ENCODE data around the gene FNIP2.
"Not testable (repeated sequence)": the region's sequence is repeated elsewhere in the genome, so short reads cannot be mapped to it uniquely, and the experiment has no call there.

Gene FNIP2

DNA sequence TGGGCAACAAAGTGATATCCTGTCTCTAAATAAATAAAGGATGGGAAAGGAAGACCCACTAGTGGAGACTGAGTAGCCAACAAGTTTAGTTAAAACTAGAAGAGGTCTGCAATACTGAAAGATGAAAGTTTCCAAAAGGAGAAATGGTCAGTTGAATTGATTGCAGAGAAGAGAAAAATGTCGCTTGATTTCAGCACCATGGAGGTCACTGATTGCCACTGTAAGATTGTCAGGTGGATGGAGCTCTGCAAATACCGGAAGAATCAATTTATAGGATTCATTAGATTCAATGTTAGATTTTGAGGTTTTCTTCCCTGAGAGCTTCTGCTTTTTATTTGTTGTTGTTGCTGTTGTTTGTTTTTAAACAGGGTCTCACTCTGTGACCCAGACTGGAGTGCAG lies 5.4 kb upstream of the FNIP2 start:
- DNase-seq: no peak

DNA sequence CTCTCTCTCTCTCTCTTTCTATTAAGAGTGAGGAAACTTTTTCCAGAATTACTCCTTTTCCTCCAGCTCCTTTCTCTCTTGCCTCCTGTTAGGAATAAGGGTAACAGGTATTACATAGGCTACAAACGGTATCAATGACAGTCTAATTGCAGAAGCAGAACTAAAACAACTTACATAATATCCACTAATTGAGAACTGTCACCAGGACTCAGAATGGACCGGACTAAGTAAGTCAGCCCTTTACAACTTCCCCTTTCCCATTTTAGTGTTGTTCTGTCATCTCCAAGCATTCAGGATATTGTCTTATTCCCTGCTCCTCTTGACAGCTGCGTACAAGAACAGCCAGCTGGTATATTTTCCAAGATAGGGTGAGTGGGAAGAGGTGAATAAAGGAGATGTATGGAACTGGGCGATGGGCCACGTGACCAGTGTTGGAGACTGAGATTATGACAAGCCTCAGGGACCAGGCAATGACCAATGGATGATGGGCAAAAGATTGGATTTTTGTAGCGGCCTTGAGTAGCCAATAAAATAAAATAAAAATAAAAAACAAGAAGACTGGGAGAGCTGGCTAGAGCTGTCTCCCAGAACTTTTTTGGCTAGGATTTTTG lies 2.3 kb upstream of the FNIP2 start:
- no peak for DNase-seq

DNA sequence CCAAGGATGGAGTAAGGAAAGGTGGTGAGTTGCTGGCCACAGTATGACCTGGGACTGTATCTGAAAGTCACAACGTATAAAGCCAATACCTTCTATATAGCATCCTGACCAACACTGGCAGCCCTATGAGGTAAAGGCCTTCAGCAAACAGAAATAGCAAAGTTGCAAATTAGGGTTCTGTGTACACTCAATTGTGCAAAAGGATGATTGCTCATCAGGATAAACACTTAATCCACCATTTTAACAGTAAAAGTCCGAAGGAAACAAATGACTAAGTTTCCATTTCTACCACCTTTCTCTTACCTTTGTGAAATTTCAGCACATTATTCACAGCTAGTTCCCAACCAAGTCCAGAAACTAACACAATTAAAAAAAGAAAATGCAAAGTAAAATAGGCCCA lies 1.4 kb upstream of the FNIP2 start:
- DNase-seq: no peak

DNA sequence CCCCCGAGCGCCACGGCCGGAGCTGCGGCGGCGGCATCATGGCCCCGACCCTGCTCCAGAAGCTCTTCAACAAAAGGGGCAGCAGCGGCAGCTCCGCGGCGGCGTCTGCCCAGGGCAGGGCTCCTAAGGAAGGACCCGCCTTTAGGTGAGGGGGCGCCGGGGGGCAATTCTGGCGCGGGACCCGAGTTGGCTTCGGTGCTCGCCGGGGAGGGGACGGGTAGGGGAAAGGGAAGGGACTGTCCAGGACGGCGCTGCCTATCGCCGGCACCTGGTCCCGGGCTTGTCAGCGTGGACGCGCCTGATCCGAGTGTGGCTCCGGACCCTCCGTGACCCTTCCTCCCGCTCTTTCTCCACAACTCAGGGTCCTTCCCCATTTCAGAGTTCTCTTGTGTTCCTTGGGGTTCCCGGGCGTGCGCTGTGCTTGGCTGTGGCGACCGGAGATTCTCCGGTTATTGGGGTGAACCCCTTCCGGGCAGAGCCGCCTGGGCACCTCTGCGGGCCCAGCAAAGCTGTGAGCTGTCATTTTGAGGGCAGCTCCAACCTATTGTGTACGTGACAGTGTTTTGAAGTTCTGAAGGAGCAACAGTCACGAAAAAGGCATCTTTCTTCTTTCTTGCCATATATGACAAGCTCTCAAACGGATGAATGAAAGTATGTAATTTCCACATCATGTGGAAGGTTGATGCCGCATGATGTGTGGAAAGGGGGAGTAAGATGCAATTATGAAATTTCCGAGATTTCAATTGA lies 522 bp downstream of the FNIP2 start:
- DNase-seq: peak; percentile 22

DNA sequence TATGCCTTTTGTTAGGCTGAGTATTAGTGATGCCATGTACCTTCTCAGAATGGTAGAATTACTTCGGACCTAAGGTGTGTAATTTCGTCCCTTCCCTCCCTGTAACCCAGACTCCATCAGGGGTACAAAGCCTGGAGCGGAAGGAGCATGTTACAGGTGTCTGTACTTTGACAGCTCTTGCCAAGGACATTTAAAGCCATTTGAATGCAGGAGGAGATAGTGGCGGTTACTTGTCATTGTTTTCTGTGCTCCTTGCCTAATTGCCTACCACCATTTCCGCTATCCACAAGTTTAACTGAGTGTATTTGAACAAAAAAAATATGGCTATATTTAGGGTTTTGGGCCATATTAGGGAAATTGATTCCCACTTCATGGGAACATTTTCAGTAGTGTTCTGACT lies 1.8 kb downstream of the FNIP2 start:
- no peak for DNase-seq

DNA sequence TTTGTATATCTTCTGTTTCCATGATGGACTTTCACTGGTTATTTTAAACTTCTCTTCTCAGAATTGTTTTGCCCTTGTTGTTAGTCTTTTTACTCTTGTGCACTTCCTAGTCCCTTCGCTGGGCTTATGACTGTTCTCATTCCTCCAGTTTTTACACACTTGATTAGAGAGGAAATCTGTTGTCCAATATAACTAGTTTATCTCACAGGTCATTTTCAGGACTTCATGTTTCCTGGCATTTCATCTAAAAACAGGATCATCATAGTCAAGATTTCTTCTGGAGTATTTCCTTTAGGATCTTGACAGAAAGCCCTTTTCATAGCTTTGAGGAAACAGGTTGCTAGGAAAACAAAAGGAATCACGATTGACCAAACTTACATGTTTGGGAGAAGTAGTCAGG lies 3.0 kb downstream of the FNIP2 start:
- no peak for DNase-seq

DNA sequence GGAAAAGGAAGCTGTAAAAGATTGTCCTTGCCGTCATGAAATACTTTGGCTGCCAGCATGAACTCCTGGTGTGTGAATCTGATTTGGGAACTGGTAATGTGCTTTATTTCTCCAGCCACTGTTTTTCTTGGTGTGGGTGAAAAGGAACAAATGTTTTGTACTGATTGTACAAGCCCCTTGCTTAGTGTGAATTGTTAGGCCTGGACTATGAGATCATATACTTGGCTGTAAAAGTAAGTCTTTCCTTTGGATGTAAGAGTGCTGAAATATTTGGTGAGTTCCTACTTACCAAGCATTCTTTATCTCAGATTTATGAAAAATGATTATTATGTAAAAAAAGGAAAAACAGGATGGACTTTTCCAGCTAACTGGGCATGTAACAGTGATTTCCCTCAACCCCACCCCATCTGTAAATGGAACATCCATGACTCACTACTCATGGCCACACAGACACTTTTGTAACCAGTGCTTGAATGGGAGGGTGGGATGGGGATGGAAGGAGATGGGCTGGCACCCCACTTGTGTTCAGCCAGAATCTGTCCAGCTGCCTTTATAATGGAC lies 6.3 kb downstream of the FNIP2 start:
- DNase-seq: no peak

DNA sequence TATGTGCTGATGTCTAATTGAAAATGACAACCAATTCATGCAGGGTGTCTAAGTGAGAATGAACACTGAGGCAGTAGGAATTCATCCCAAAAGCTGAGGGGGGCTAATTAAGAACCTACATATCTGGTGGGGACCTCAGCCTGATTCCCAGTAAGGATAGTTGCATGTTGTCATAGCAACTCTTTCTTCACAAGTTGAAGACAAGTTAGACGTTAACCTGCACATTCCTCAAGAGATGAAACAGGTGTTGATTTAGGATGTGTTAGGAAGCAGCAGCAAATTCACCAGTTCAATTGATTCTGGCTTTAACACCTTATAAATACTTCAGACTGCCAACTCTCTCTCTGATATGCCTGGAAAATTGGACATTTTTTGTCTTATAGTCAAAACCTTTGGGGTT lies 7.3 kb downstream of the FNIP2 start:
- DNase-seq: no peak

DNA sequence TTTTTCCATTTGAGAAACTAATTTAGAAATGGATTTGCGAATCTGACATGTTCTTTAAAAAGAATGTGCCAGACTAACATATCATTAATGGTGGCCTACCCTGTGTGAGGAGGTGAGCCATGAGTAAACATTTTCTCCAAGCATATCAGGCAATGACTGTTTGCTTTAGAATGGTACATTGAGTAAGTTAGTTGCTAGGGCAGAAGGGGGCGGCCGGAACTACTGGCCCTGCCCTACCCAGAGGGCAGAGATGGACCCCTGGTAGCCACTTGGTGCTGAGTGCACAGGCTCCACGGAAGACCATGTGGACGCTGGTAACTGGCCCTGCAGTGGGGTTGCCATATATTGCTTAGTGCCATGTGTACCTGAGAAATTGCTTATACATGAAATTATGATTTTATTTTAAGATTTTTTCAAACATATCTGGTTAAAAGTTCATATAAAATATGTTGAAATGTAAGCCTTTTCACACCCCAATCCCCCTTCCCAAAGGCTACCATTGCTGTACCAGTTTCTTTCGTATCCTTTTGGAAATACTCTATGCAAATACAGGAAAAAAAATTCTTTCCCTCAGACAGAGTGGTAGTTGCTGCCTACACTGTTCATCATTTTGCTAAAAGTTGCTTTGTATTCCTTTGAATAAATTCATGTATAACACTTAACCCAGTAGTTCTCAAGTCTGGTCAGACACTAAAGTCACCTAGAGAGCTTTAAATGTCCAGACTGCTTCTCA lies 8.8 kb downstream of the FNIP2 start:
- no peak for DNase-seq

DNA sequence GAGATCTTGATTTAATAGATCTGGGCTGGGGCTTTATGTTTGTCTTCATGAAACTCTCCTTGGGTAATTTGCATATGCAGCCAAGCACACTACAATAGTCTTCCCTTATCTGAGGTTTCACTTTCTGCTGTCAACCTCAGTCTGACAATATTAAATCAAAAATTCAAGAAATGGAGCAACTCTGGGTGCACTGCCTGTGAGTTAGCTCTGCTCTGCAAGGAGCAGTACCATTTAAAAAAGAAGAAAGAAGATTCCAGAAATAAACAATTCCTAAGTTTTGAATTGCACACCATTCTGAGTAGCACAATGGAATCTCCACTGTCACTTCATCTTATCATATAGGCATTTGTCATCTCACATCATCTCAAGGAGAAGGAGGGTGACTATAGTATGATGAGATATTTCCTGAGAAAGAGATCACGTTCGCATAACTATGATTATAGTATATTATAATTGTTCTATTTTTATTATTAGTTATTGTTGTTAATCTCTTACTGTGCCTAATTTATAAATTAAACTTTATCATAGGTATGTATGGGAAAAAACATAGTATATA lies 9.4 kb downstream of the FNIP2 start:
- no peak for DNase-seq

DNA sequence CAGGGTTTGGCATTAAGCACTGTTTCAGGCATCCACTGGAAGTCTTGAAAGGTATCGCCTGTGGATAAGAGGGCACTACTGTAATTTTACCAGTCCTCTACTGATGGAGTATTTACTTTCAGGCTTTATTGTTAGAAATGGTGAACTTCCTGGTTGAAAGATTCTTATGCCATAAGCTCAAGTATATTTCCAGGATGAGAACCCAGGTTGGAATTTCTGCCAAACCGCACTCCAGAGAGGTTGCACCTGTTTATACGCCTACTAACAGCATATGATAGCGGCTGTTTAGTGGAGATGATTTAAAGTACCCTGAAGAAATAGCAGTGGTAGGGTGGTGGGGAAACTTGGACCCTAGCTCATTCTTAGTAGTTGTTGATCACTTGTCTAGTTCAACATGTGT lies 9.9 kb downstream of the FNIP2 start:
- DNase-seq: no peak

DNA sequence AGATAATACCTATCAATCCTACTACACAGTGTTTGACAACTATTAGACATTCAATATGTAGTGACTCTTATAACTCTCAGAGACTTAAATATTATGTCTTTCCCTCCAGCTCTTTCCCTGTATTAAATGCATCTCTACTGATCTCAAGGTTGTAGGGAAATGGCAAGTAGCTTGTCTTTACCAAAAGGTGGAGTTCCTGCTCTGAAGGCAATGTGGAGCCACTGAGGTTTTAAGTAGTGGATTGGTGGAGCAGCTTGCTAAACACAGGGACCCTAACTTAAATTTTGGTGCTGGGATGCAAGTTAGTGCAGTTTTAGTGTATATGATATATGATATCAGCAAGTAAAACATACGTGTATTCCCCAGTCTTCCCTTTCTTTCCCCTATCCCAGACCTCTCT lies 13.1 kb downstream of the FNIP2 start:
- DNase-seq: no peak

DNA sequence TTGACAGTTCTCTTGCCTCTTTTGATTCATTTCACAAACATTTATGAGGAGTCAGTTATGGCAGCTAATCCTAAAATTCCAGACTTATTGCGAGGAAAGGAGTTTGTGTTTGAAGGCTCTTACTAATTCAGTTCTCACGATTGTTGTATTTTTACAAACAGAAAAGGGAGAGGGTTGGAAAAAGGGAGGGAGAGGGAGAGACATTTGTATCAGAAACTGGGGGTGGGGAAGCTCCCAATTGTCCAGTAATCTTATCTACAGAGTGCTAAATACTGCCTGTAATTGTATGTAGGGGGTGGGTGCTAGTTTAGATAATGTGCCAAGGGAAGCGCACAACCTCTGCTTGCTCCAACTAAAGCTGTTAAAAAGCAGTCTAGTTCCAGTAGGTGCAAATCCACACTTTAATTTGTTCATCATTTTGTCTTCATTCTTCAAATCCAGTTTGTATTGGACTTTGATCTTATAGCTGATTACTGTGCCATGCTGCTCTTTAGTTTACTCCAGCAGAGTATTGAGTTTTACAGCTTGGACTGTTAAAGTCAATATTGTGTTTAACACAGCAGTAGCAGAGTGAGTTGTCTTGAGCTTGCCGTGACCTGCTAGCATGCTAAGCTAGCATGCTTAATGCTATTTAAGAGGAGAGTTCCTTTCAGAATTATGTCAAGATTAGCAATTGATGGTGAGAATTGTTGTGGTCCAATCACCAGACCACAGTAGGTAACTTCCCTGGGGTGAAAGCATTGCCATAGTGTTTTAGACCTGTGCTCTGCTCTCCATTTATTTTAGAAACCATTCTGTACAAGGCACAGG lies 13.9 kb downstream of the FNIP2 start:
- DNase-seq: no peak

DNA sequence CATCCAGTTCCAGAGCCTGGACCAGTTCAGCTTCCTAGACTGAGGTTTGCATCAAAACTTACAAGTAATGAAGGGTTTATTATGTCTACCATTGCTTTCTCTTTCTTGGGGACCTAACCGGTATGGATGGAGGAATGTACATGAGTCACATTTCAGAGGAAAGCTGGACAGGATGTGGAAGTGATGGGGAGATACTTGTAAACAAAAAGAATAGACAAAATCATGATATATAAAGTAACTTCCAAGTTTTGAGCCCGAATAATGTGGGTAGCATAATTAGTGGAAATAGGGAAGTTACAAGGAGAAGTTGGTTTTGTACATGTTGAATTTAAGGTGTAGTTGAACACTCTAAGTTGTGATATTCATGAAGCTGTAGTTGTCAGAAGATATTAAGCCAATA lies 15.0 kb downstream of the FNIP2 start:
- DNase-seq: no peak

DNA sequence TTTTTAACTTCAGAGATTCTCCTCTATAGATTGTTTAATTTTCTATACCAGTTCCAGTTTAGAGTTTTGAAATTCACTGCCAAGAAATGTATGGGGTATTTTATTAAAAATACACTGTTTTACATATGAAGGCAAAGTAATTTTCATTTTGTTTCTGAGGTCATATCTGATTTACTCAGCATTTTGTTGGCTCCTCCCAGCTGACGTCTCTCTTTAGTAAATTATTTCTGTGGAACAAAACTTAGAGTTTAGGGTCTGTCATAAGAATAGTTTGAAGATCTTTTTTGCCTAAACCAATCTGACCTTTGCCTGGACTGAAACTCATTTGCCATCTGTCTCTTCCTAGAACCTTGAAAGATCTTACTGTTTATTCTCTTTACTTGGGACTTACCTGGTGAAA lies 16.9 kb downstream of the FNIP2 start:
- no peak for DNase-seq

DNA sequence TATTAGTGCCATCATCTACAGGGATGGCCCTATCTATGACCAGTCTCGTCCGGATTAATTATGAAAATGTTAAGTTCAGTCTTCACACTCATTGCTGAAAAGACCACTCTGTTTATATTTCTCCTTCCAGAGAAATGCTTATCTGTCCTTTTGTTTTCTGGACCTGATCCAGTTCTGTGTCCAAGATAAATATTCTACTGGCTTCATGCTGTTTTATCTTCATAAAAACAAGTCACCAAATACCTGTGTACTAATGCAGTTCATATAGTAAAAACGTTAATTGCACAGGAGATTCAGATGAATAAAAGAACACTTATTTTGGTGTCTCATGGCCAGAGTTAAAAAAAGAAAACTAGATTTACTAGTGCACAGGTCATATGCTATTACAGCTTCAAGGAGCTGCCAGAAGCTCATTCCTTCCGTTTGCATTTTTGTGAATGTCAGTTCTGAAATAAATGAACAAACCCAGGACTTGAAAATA lies 17.3 kb downstream of the FNIP2 start:
- no peak for DNase-seq

DNA sequence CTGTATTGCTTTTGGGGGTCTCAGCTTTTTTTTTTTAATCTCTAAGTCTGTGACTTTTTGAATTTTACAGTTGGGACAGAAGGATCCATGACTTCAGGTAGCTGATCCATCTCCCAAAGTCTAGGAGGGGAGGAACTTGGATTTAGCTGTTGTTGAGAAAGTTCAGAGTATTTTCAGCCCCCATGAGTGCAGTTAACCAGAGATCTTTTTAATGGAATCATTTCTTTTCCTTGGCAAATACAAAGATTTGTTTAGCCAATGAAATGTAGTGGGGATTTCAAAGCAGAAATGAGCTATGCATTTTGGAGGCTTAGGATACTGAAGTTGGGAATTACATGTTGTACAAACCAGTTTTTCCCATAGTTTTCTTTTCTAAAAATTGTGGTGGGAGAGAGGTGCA lies 18.1 kb downstream of the FNIP2 start:
- DNase-seq: no peak

DNA sequence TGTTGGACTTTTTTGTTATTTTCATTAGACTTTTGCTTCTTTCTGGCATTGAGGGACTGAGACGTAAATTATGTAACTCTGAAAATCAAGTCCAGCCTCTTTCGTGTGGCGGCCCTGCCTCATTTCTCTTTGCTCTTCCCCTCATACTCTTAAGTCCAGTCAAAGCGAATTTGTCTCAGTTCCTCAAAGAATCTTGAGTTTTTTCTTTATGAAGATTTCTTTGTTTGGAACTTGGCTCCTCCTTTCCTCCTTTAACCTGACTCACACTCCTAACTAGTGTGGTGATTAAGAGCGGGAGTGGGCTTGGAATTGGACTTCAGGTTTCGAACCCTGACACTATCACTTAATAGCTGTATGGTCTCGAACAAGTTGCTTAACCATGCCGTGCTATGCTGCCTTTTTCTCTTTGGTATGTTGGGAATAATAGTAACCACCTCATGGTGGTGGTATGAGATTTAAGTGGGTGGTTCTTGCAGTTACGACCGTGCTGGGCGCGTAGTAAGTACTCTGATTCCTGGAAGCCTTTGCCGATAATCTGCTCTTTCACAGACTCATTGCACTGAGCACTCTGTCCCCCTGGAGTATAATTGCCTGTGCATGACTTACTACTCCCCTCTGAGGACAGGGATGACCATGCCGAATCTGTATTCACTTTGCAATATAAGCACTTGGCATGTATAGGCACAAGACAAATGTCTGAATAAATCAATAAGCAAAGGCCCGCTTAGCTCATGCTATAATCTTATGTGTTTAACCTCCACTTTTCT lies 19.1 kb downstream of the FNIP2 start:
- no peak for DNase-seq

DNA sequence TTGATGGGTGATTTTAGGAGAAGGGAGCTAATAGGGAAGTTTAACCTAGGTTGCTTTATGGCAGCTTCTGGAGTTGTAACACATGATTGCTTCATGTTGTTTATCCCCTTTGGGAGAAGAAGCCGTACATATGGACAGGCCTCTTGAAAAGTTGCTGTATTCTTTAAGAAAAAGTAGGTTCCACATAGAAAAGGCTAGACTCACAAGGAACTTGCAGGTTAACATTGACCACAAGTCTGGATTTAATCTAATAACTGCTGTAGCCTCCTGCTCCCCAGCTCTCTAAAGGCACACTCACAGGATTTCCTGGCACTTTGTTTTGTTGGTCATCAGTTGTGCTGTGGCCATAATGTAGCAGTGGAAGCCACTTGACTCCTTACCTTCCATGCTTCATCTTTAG lies 19.7 kb downstream of the FNIP2 start:
- DNase-seq: no peak

DNA sequence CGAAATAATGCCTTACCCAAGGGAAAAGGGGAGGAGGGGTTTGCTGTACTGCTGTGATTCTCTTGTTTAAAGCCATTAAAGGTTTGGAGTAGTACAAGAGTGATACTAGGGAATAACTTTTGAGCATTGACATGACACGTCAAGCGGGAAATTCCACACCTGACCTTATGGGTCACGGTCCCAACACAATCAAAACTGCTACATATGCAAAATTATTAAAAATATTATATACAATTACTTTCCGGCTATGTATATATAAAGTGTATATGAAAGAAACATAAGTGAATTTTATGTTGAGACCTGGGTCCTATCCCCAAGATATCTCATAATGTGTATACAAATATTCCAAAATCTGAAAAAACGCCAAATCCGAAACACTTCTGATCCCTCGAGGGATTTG lies 21.0 kb downstream of the FNIP2 start:
- DNase-seq: no peak

DNA sequence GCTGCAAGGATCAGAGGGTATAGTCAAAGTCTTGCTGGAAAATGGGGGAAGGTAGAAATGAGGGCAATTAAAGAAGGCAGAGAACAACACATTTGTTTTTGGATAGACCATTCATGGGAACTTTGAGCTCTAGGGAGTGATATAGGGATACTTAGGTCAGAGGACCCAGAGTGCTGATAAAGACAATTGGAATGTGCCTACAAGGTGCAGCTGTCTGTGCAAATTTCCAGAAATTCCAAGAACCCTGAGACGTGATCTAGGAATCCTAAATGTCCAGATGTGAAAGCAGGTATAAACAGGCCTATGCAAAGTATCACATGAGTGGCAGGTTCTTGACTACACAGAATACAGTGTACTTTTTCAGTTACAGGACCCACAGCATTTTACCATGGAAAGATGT lies 24.2 kb downstream of the FNIP2 start:
- DNase-seq: no peak

DNA sequence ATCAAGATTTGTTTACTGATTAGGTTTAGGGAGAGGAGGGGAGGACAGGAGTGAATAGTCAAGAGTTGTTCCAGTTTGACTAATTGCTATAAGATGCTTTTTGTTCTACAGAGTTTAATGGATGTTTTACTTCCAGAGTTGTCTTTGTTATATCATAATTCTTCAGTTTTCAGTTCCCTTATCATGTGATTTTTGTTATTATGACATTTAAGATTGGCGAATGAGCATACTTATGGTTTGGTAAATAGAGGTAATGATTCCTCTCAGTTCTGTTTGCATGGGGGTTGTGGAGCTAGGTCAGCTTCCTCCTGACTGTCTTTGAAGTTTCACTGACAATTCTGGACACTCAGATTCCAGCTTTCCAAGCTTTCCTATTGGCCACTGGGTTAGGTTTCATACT lies 24.6 kb downstream of the FNIP2 start:
- not testable (repeated sequence) for DNase-seq

All from effector CD4-positive, alpha-beta T cell (primary cell).